Embryonic facial prominence (tissue), 1 donor: Measurements from ENCODE around the gene SHLD1.

Experiments
- DNase-seq: peaks from one replicate; pipeline ENCODE4 v3.0.0-alpha.2; 2016; ENCODE audit errors: extremely low spot score

The SHLD1 gene

DNA sequence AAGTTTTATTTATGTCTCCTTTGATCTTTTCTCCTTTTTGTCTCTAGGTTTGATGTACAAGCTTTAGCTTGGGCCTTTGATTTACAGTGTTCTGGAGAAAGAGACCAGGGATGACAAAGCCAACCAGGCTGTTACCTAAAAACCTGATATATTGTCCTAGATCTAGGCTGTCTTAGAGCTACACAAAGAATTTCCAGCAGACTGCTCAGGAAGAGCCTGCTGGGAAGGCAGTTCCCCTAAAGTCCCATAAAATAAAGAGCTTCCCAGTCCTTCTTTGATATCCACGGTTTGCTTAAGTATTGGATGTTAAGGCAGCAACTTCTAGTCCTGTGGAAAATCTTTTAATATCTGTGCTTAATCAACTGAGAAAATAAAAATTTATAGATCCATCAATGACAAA, 70.5 kb downstream of the SHLD1 start:
- no peak for DNase-seq

DNA sequence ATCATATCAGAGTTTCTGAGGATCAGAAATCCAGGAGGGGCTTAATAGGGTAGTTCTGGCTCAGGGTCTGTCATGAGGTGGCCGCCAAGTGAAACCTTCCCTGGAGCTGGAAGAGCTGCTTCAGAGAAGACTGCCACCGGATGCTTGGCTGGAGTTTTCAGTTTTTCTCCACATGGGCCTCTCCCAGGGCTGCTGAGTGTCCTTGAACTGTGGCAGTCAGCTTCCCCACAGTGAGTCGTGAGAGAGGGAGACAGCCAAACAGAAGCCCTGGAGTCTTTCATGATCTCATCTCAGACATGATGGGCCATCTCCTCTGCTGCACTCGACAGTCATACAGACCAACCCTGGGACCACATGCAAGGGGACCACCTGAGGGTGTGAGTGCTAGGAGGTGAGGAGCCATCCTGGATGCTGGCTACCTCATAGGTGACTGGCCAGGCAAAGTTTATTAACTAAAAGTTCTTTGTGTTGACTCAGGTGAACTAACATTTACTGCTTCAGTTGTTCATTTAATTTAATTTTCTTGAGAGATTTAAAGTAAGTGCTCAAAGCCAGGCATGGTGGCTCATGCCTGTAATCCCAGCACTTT, 71.5 kb downstream of the SHLD1 start:
- no peak for DNase-seq

DNA sequence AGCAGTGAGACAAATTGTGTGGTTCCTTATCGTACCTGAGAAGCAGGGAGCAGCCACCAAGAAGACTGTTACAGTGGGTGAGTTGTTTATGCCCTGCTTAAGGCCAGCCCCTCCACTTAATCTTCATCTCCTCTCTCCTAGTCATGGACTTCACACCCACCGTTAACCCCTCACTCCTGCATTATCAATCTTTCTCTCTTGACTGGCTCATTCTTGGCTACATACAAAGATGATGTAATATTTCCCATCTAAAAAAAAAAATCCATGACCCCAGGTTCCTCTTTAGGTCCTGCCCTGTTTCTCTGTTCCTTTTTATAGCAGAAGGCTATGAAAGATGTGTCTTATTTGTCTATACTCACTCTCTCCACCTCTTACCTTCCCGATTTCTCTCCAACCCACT, 72.4 kb downstream of the SHLD1 start:
- no peak for DNase-seq

DNA sequence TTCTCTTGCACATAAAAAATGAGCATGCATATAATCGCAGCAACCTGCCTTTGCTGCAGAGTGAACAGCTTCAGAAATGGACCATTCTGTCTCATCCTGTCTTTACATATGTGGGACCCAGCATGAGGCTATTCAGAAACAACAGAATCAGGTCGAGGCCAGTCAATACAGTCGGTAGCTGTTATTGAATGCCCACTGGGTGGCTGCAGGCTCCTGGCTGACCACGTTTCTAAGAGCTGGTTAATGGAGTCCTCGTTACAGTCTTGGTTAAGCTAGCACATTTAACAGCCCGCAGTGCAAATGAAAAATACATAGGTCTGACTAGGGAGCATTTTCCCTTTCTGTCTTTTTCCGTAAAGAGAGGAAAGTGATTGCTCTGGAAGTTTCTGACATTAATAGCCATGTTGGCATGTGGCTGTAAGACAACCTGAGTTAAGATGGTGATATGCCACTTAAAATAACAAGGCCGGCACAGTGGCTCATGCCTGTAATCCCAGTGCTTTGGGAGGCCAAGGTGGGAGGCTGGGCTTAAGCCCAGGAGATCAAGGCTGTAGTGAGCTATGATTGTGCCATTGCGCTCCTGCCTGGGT, 75.0 kb downstream of the SHLD1 start:
- DNase-seq = no peak

DNA sequence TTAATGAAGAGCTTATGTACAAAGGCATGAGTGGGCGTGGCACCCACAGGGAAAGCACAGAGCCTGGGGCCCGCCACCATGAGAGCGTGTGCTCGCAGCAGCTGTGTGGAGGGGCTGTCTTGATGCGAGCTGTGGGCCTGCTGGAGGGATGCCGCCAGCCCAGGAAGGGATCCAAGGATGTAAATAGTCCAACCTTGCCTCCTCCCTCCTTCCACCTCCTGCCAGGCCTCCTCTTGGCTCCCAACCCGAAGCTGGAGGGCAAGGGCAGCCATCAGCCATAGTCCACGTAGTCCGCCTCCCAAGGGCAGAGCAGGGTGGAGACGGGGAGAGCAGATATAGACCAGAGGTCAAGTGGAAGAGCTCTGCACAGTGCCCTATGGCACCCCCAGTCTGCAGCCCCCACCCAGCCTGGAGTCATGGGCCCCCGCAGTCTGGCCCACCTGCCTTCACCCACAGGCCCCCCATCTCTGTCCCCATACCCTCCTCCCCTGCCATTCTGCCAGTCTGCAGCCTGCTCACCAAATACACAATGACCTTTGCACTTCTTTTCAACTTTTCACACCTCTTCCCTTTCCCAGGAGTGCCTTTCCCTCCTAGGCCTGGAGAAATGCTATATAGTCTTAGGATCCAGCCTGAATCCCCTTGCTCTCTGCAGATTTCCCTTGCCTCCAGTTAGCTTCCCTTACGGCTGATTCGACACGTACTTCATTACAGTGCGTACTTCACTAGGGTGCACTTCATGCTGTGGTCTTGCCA, 77.1 kb downstream of the SHLD1 start:
- no peak for DNase-seq

DNA sequence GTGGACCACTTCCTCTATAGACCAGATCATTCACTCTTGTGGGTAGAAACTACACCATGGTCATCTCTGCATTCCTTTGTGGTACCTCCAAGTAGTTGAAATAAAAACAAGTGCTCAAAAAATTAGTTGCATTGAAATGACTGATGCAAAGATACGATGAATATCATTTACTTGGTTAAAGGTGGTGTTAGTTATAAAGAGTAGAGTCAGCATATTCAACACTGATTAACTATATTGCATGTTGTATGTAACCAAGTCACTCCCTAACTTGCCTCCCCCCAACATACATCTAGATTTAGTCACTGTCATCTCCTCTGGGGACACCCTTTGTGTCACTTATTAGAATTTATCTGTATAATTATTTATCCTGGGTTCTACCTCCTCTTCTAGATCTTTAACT, 77.7 kb downstream of the SHLD1 start:
- DNase-seq = no peak

DNA sequence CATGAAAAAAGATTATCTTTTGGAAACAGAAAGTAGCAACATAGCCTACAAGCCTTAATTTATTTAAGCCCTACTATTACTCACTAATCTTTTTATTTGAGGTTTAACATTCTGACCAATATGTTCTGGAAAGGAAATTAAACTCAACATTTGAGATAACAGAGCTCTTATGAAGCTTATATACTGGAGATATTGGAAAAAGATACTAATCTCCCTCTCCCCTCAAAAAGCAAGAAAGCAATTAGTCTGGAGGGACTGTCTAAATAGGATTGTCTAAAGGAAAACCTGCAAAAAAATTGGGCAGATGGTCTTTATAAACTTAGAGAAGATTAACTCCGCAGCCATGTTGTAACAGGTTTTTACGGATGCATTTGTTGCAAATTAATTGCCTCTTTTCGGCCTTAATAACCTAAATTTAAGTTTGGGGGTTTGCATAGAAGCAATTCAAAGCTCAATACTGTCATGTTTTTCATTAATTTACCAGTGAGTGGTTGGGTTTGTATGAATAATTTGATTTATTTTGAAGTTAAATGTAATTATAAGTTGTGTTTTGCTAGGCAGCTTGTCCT, 79.1 kb downstream of the SHLD1 start:
- DNase-seq = no peak

DNA sequence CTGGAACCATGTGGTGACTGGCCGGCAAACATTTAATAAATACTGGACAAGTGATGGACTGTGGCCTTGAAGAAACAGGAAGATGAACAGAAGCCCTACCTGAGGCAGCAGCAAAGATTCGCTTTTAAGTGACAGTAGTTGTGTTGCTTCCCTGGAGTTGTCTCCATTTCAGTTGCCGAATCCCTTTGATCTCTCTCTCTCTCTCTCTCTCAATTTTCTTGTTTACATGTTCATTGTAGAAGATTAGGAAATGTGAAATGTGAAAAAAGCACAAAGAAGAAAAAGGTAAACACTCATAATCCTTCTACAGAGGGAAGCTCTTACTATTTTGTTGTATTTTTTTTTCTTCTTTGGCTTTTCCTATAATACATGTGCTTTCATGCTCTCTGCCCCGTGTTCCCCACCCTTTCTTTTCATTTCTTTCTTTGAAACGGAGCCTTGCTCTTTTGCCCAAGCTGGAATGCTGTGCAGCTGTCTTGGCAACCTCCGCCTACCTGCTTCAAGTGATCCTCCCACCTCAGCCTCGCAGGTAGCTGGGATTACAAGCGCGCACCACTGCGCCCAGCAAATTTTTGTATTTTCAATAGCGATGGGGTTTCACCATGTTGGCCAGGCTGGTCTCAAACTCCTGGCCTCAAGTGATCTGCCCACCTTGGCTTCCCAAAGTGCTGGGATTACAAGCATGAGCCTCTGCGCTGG, 81.5 kb downstream of the SHLD1 start:
- DNase-seq = no peak

DNA sequence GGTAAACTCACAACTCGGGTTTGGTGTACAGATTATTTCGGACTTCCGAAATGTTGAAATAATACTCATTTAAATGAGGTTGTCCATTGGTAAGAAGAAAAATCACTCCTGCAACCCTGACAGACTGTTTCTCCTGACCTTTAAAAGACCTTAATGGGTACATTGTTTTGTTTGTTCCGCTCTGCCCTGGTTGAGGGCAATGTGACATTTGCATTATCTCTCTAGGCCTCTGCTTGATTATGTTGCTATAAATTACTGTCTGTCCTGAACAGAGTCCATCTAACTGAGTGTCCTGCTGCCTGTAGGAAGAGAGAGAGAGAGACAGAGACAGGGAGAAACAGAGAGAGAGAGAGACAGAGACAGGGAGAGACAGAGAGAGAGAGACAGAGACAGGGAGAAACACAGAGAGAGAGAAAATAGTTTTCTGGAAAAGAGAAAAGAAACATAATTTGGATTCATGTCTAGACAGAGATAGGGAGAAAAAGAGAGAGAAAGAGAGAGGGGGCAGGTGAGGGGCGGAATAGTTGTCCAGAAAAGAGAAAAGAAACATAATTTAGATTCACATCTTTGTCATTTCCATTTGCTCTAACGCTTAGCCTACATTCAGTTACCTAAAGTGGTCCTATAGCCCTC, 83.2 kb downstream of the SHLD1 start:
- no peak for DNase-seq

DNA sequence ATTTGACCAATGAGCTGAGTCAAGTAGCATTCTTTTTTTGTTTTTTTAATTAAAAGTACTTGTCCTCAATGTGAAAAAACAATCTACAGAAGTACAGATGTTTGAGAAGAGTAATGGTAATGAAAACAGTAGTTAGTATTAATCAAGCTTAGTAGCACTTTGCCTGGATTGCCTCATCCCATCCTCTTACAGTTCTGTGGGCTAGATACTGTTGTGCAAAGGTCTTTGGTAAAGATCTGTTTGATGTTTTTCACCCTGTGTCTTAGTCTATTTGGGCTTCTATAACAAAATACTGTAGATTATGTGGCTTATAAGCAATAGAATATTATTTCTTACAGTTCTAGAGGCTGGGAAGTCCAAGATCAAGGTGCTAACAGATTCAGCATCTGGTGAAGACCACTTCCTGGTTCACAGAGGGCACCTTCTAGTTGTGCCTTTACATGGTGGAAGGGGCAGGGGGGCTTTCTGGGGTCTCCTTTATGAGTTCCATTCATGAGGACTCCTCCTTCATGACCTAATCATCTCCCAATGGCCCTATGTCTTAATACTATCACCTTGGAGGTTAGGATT, 84.3 kb downstream of the SHLD1 start:
- DNase-seq = no peak

DNA sequence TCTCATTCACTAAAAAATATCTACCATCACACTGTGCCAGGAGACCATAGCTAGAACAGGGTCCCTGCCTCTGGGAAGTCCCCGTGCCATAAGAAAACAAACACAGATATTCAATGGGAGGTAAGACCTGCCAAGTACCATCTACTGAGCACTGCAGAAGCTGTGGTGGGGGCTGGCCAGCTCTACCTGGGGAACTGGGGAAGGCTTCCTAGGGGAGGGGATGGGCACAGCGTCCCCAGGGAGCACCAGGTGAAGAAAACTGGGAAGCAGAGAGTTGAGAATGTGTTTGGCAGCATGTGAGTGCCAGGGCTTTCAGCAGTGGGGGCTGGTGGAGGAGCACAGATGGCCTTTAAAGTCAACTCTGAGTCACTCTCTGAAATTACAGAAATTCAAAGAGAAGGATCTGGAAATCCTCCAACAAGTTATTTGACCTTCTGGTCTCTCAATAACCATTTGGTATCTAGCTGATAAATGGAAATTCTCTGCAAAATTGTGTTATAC, 85.2 kb downstream of the SHLD1 start:
- no peak for DNase-seq

DNA sequence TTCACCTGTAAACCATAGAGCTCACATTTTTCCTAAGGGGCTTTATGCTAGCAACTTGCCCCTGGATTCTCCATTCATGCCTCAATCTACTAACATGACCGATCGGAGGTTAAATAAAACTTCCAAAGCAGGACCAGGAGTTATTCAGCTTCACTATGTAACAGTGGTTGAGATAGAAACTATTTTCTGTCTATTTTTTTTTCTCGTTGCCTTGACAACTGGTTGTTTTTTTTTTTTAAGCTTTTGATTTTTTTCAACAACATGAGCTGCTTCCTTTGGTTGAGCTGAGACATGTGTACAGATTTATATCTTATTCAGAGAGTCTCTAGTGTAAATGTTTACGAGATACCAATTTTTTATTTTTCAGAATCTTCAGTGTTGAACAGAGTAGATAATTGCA, 85.7 kb downstream of the SHLD1 start:
- peak; percentile 29 for DNase-seq

DNA sequence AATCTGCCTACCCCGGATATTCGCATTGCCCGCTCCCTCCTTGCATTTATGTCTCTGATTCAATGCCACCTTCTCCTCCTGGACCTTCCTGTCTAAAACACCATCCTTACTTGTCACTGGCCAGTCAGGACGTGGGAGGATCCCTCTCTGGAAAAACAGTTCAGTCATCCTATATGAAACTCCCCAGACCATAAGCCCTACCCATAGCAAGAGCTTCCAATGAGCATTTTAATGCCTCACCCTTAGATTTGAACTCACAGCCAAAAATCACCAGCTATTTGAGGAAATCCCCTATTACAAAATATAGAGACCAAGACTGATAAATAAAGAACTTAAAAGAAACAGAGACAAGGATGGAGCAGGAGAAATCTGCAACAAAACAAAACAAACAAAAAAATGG, 86.4 kb downstream of the SHLD1 start:
- no peak for DNase-seq

DNA sequence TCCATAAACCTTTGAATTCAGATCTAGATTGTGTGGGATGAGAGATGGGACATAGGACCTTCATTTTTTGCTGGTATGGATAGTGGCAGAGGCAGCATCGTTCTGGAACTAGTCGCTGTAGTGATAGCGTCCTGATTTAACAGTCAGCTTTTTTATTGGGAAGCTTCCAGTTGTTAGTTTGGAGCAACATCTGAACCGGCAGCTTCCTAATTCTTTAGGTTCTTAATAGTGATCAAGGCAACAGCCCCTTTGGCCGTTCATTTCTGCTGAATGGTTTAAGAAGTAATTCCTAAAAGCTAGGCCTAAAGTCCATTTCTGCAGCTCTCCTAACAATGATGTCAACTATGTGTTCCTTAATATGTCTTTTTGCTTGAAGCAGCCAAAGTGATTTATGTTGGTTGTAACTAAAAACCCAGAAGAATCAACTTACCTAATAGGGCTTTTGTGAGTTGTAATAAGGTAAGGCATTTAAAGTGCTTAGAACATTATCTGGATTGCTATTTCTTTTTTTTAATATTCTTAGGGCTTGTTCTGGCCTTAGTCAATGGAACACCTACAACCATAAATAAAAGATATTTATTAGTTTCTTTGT, 90.3 kb downstream of the SHLD1 start:
- DNase-seq = no peak

DNA sequence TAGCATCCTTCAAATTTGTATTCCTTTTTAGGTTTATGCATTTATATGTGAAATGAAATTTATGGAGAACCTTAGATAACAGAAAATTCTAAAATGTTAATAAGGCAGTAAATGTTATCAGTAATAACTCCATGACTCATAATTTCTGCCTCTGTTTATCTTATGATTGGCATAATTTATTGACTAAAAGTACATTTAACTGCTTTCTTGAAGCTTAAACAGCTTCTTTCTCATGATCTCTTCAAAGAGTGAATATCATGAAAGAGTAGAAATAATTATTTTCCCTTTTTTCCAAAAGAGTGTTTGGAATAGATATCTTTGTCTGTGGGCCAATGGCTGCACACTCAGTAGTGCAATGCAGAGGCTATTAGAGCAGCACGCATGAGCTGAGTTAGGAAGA, 91.3 kb downstream of the SHLD1 start:
- no peak for DNase-seq

DNA sequence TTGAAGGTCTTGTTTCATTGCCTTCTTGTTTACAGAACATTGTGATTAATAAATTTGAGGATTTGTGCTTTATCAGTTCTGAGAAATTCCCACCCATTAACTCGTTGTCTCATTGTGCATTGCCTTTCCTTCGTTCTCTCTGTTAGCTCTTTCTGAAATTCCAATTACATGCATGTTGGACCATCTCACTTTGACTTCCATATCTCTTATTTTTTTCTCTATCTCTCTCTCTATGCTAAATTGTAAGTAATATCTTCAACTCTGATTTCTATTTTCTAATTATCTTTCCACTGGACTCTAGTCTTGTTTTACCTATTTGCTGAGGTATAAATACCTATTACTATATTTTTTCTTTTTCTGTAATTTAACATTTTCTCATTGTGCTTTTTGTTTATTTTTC, 92.3 kb downstream of the SHLD1 start:
- no peak for DNase-seq

DNA sequence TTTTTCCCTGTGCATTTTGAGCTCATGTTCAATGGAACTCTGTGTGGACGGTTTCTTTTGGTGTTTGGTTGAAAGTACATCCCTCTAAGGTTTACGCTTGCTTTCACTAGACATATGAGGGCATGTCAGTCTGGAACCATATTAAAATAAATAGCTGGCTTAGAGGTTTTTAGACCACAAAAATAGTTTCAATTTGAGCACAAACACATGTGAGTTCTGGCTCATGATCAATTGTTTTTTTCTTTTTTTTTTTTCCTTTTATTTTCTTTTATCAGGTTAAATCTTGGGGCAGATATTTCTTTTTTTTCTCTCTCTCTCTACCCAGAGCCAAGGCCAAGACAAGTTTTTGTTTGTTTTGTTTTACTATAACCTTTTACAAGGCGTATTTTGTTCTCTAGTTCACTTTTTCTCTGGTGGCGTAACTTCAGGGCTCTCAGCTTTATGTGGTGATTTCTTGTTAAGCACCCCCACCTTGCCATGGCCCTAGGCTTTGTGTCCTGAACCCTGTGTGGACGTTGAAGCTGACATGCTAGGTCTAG, 92.9 kb downstream of the SHLD1 start:
- DNase-seq = no peak

DNA sequence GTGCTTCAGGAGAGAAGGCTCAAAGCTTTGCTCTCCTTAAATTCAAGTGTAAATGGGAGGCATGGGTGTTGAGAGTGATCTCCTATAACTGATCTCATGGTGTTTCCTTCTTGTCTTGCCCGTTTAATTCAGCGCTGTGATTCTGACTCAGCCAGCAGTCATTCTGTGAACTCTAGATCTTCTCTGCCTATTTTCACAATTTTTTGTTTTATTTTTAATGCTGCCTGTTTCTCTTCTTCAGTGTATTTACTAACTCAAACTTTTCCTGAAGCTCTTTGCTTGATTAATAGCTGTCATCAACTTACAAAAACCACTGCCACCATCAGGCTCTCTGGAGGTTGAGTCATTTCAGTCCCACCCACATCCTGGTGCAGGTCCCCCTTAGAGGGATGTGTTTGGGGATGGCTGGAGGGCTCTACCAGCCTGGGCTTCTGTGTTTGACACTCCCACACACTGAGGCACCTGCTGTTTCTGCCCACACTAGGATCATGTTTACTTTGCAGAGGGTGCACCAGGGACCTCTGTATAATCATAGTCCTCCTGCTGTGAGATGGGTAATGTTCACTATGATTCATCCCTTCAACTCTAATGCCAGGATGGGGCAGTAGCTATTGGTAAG, 94.0 kb downstream of the SHLD1 start:
- no peak for DNase-seq

DNA sequence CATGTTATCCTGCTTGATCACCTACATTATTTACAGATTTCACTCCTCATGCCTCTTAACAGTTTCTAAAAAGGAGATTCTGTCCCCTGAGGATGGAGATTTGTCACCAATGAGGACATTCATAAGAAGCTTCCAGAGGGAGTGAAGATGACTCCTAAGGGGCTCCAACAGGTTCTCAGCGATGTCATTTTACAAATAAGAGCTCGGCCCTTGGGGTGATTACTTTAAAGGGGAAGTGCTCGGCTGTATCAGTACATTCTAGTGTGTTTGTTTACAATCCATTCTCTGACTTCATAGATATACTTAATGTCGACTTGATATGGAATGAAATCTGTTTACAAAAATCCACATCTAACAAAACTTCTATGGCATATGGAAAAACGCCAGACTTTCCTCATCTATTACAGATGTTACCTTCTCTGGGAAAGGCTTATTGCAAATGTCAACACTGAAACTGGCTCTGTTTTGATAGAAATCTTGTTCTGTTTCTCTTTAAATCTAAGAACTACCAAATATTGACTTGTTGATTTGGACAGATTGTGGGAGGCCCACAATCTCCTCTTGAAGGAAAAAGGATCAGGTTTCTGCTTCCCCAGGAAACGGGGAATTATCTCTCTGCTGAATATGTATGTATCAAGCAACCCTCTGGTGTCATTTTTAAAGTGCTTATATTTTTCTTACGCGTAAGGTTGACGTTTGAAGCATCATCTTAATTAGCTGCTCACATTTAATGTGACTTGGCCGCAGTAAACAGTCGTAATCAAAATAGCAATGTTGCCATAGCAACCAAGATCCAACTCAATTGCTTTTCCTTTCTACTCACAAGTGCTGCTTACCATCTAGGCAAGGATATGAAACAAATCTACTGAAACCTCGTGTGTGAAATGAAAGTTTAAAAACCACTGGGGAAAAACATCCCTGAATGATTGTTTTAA, 95.7 kb downstream of the SHLD1 start:
- peak; percentile 70 for DNase-seq
